Thyroid gland (tissue), 4 donors: Measurements from ENCODE around the gene KIAA0232. TPM values are rescaled to one million over a fixed set of nuclear protein-coding genes. Genes with fewer than 3 reads are reported as not detected.

ENCODE experiments used
- DNase-seq, 2 donors: peaks; one replicate each; pipeline ENCODE4 v3.0.0-alpha.2; 2019
- H3K27ac ChIP-seq, 3 donors: fragments of 200-600 bp; sonication (generic); 1 replicate in 2 of 3; 2 replicates in 1 of 3; pipeline ENCODE4 v1.5.1; 2016 to 2019; ENCODE audit warnings: mild to moderate bottlenecking in 1 of 3, moderate library complexity in 1 of 3
- H3K27me3 ChIP-seq: fragments of 200-600 bp; sonication (generic); one replicate; pipeline ENCODE4 v1.5.1; 2019
- H3K36me3 ChIP-seq, 2 donors: fragments of 200-600 bp; sonication (generic); one replicate each; pipeline ENCODE4 v1.5.1; 2016 to 2019
- H3K4me1 ChIP-seq, 2 donors: fragments of 200-600 bp; sonication (generic); one replicate each; pipeline ENCODE4 v1.5.1; 2017 to 2019
- H3K4me3 ChIP-seq, 3 donors: fragments of 200-600 bp; sonication (generic); replicated peaks in 1 of 3; 1 replicate in 2 of 3; 2 replicates in 1 of 3; pipeline ENCODE4 v1.5.1; 2016; ENCODE audit warnings: mild to moderate bottlenecking in 1 of 3
- H3K9me3 ChIP-seq: fragments of 200-600 bp; sonication (generic); one replicate; pipeline ENCODE4 v1.5.1; 2017
- POLR2A ChIP-seq, 2 donors: fragments of 450-650 bp; IDR thresholded peaks; one replicate each; pipeline ENCODE4 v1.6.1; 2017; ENCODE audit warnings: antibody characterized with exemption in 2 of 2, mild to moderate bottlenecking in 2 of 2, moderate library complexity in 1 of 2
- WGBS, 2 donors: methylation state at CpG; one replicate each; pipeline ENCODE4 v1.1.5; 2017; 5-methylcytosine and 5-hydroxymethylcytosine counted together
- intact Hi-C: fragments of 100-400 bp; cut with DNase I; formaldehyde crosslinking; loops from one replicate; pipeline ENCODE4 v1.15.1; 2023
- total RNA-seq, 4 donors: library from RNA; depleted of rRNA; stranded (reverse); fragments of >200 nt; gene quantifications; one replicate each; pipeline ENCODE4 v1.2.3, GENCODE V29; 2016
- TF ChIP-seq, protein P1 (sequence below), 6 experiments: fragments of 200-600 bp in 3 of 6; fragments of 450-650 bp in 3 of 6; sonication (generic) in 3 of 6; IDR thresholded peaks; one replicate each; pipeline ENCODE4 v1.5.1; 2016 to 2019; ENCODE audit warnings: antibody characterized with exemption in 6 of 6, mild to moderate bottlenecking in 2 of 6, inconsistent platforms in 1 of 6, moderate library complexity in 1 of 6

KIAA0232 gene
- total RNA-seq, 4 donors from 2014 or later: 37.1 to 73.2 (median 50.6) TPM

DNA sequence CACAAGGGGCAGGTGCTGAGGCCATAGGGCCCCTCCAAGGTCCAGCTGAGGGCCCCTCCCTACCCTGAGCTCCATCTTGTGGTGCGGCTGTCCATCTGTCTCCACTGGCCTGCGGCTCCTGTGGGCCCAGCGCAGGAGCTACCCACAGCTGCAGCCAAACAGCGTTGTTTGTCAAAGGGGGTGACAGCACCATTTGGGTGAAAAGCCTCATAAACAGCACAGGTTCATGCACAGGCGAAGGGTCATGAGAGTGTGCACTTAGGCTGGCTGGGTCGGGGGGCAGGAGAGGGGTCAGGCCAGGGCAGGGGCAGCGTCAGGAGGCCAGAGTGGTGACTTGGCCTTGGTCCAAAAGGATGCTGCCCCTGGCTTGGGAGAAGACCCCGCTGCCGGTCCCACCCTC is 34.2 kb upstream of the KIAA0232 start:
- peak overlapping the region; percentile 55 to 86 (median 71) for H3K27ac ChIP-seq
- 90 to 94% methylated on average over 9 of the region's 9 CpGs for WGBS, 2 donors

DNA sequence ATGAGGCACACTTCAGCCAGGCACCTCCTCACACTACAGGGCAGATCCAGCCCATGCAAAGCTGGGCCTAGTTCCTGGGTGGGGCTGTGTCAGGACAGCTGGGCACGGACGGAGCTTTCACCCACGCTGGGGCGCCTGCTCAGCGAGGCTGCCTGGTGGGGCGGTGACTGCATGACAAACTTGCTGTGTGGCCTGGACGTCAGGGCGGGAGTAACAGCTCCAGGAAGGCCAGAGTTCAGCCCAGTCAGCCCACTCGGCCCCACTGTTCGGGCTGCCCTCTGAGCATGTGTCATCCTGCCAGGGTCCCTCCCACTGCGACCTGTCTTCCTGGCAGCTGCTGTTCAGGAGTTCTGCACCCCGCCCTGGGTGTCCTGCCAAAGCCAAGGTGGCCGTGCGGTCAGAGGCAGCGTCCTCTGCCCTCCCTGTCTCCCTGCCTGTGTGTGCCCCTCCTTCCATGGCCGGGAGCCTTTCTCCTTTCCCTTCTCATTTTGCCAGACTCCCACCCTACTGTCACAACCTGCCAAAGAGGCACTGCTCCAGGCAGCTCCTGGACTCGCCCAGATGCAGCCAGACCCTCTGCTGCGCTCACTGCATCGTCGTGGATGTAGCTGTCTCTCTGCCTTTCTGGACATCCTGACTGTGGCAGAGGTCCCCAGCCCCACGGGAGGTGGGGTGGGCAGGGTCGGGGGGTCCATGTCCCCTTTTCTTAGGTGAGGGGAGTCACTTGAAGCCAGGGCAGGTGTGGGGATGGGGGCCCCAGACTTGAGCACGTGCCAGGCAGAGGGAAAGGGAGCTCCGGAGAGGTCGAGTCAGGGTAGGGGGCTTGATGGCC is 33.0 kb upstream of the KIAA0232 start:
- H3K36me3 ChIP-seq: no peaks in the 10 kb centered on the region
- intact Hi-C loops: no loop called here
- H3K9me3 ChIP-seq: no peaks in the 10 kb centered on the region
- 45 to 66% methylated on average over 16 of the region's 25 CpGs for WGBS, 2 donors
- peaks cover 34 to 51% of the 10 kb centered on the region in 2 donors for H3K4me1 ChIP-seq
- H3K4me3 ChIP-seq: no peak overlapping the region
- H3K27me3 ChIP-seq: no peaks in the 10 kb centered on the region
- peak; percentile 80 to 88 for DNase-seq
- TF ChIP-seq, protein P1, sequence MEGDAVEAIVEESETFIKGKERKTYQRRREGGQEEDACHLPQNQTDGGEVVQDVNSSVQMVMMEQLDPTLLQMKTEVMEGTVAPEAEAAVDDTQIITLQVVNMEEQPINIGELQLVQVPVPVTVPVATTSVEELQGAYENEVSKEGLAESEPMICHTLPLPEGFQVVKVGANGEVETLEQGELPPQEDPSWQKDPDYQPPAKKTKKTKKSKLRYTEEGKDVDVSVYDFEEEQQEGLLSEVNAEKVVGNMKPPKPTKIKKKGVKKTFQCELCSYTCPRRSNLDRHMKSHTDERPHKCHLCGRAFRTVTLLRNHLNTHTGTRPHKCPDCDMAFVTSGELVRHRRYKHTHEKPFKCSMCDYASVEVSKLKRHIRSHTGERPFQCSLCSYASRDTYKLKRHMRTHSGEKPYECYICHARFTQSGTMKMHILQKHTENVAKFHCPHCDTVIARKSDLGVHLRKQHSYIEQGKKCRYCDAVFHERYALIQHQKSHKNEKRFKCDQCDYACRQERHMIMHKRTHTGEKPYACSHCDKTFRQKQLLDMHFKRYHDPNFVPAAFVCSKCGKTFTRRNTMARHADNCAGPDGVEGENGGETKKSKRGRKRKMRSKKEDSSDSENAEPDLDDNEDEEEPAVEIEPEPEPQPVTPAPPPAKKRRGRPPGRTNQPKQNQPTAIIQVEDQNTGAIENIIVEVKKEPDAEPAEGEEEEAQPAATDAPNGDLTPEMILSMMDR (IDR thresholded peaks at IDR 0.05): no peak
- peak in 1 of 2 donors; percentile 14 for TF ChIP-seq POLR2A (IDR thresholded peaks at IDR 0.05)
- peak overlapping the region in 2 of 3 donors; percentile 10 to 69 for H3K27ac ChIP-seq

More for the DNA sequence above, 34.2 kb upstream of the KIAA0232 start:
- Histone ChIP-seq H3K4me3 (no peak overlapping the region), H3K27me3 (no peaks in the 10 kb centered on the region), H3K9me3 (no peaks in the 10 kb centered on the region), H3K36me3 (no peaks in the 10 kb centered on the region), H3K4me1 (peaks cover 34 to 51% of the 10 kb centered on the region in 2 donors)
- TF ChIP-seq, protein P1 (IDR thresholded peaks at IDR 0.05): no peak
- no peak for TF ChIP-seq POLR2A (IDR thresholded peaks at IDR 0.05)
- DNase-seq: no peak
- intact Hi-C loops: no loop called here

DNA sequence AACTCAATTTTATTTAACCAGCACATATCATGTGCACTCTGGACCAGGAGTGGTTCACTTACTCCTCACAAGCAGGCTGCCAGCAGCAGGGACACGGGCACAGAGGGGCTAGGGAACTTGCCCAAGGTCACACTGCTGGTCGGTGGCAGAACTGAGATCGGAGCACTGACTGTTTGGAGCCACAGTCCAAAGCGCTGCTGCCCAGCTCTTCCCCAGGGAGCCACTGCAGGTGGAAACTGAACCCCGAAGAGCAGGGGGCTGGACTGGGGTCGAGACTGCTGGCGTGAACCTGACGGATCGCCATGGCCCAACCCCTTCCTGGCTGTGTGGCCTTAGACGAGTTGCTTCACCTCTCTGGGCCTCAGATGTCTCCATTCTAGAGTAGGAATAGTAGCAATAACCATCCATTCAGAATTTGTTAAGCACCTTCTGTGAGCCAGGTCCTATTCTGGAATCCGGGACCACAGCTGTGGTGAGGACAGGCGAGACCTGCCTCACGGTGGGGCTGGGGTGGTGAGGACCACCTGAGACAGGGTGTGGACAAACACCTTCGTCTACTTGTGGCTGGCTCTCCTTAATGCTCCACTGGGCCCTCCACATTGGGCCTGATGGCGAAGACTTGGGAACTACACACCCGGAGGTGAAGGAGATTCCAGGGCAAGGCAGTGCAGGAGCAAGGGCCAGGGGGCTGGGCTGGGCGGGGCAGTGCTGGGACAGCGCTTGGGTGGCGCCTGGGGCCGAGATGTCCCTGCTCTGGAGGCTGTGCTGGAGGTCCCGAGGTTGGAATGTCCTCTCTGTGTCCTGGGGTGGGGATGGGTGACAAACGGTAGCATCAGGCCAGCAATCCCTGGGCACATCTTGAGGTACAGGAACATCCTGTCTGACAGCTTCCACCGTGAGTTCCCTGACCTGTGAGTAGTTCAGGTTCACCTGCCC is 32.0 kb upstream of the KIAA0232 start:
- Histone ChIP-seq H3K9me3 (no peaks in the 10 kb centered on the region), H3K36me3 (no peaks in the 10 kb centered on the region), H3K27ac (peak overlapping the region in 2 of 3 donors; percentile 10 to 69), H3K4me3 (no peak overlapping the region), H3K4me1 (peaks cover 34 to 57% of the 10 kb centered on the region in 2 donors), H3K27me3 (no peaks in the 10 kb centered on the region)
- no peak for TF ChIP-seq POLR2A (IDR thresholded peaks at IDR 0.05)
- TF ChIP-seq, protein P1 (IDR thresholded peaks at IDR 0.05): no peak
- intact Hi-C loops: no loop called here
- WGBS, 2 donors: 84 to 89% methylated on average over 19 of the region's 23 CpGs
- DNase-seq: no peak

DNA sequence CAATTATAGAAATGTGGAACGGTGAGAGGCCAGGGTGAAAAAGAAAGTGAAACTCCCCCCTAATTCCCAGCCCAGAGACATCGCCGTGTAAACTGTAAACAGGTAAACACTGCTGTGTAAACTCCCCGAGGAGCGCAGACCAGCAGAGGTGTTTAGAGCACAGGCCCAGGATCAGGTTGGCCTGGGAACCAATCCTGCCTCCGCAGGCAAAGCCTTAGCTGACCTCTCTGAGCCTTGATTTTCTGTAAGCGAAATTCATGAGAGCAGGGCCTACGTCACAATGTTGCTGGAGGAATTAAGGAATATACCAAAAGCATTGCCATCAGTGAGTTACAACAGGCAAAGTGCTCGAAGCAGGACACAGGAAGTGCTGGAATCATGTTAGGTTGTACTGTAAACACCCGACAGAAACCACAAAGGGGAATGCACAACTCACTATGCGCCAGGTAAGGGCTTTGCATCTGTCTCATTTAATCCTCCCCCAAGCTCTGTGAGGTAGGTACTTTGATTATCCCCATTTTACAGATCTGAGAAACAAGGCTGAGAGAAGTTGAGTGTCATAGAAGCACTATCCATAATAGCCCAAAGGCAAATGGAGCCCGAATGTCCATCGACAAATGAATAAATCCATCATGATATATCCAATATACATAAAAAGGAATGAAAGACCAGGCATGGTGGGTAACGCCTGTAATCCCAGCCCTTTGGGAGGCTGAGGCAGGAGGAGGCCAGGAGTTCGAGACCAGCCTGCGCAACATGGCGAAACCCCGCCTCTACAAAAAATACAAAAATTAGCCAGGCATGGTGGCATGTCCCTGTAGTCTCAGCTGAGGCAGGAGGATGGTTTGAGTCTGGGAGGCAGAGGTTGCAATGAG is 30.7 kb upstream of the KIAA0232 start:
- intact Hi-C loops: no loop called here
- Histone ChIP-seq H3K4me1 (peaks cover 28 to 55% of the 10 kb centered on the region in 2 donors), H3K9me3 (no peaks in the 10 kb centered on the region), H3K36me3 (no peaks in the 10 kb centered on the region), H3K27me3 (no peaks in the 10 kb centered on the region), H3K27ac (no peak overlapping the region), H3K4me3 (no peak overlapping the region)
- peak in 1 of 2 donors; percentile 15 for DNase-seq
- TF ChIP-seq, protein P1 (IDR thresholded peaks at IDR 0.05): no peak
- TF ChIP-seq POLR2A (IDR thresholded peaks at IDR 0.05): no peak
- WGBS, 2 donors: 80 to 83% methylated on average over 18 of the region's 18 CpGs
